GM19035 (cell line): Measurements from ENCODE around the gene CYP1A1.

Source experiments
- ATAC-seq: cut with Tn5 transposase; IDR thresholded peaks from one replicate; pipeline ENCODE4 v1.9.1; 2021; ENCODE audit not compliant: unreplicated experiment

Gene CYP1A1

GRCh38 chr15:74725225-74725774, at the start of gene CYP1A1:
CYP1A1 (minus strand) TSS chr15:74725528; CDS start chr15:74723097, 2,431 bp downstream.
- no peak for ATAC-seq

- ATAC-seq, result no peak
Measured at GRCh38 chr15:74773731-74774252, 48.5 kb upstream of the CYP1A1 start.

GRCh38 chr15:74773329-74773728, 48.0 kb upstream of the CYP1A1 start:
- no peak for ATAC-seq

GRCh38 chr15:74770211-74770903, 45.0 kb upstream of the CYP1A1 start:
- ATAC-seq, result no peak

- no peak for ATAC-seq
Measured at GRCh38 chr15:74769463-74770025, 44.2 kb upstream of the CYP1A1 start.

- no peak for ATAC-seq
Measured at GRCh38 chr15:74768771-74769342, 43.5 kb upstream of the CYP1A1 start.

- ATAC-seq, result no peak
Measured at GRCh38 chr15:74768099-74768770, 42.9 kb upstream of the CYP1A1 start.

- no peak for ATAC-seq
Measured at GRCh38 chr15:74767167-74768098, 42.1 kb upstream of the CYP1A1 start.

GRCh38 chr15:74763416-74763815, 38.1 kb upstream of the CYP1A1 start:
- ATAC-seq, result no peak

- ATAC-seq, result no peak
Measured at GRCh38 chr15:74762791-74763150, 37.4 kb upstream of the CYP1A1 start.

GRCh38 chr15:74758736-74759135, 33.4 kb upstream of the CYP1A1 start:
- no peak for ATAC-seq

GRCh38 chr15:74754593-74755215, 29.4 kb upstream of the CYP1A1 start:
- no peak for ATAC-seq

- no peak for ATAC-seq
Measured at GRCh38 chr15:74752531-74752930, 27.2 kb upstream of the CYP1A1 start.

GRCh38 chr15:74752011-74752410, 26.7 kb upstream of the CYP1A1 start:
- no peak for ATAC-seq

GRCh38 chr15:74750751-74751150, 25.4 kb upstream of the CYP1A1 start:
- no peak for ATAC-seq

- no peak for ATAC-seq
Measured at GRCh38 chr15:74749832-74750231, 24.5 kb upstream of the CYP1A1 start.

- no peak for ATAC-seq
Measured at GRCh38 chr15:74748322-74748946, 23.1 kb upstream of the CYP1A1 start, which contains the start of gene CYP1A2. CYP1A2 (plus strand) TSS chr15:74748845; CDS start chr15:74749739, 894 bp downstream.

- no peak for ATAC-seq
Measured at GRCh38 chr15:74746389-74746788, 21.1 kb upstream of the CYP1A1 start.

- no peak for ATAC-seq
Measured at GRCh38 chr15:74742422-74742821, 17.1 kb upstream of the CYP1A1 start.
